Activated CD8-positive, alpha-beta T cell treated with anti-CD3 and anti-CD28 coated beads, Interleukin-2, amount 10 ng/mL, durations not matched to agents 7 days and 5 days (primary cell): ENCODE data around the gene RETREG3. TPM values are rescaled to one million over a fixed set of nuclear protein-coding genes. Genes with fewer than 3 reads are reported as not detected.

Source experiments
- ATAC-seq: fragments of 150-1000 bp; cut with Tn5 transposase; one replicate; pipeline ENCODE4 v1.10.0; 2021; ENCODE audit warnings: moderate library complexity
- CTCF ChIA-PET: fragments of 350-600 bp; sonication (Branson Sonifier 250); formaldehyde crosslinking; loops from one replicate; lab custom pipeline; 2021; ENCODE audit warnings: antibody characterized with exemption; lab: Charles Lee
- POLR2A ChIA-PET: fragments of 350-600 bp; sonication (Branson Sonifier 250); formaldehyde crosslinking; loops from one replicate; lab custom pipeline; 2021; ENCODE audit warnings: antibody characterized with exemption; lab: Charles Lee
- DNase-seq: peaks from one replicate; pipeline ENCODE4 v3.0.0-alpha.2; 2020
- H3K27ac Mint-ChIP-seq: one replicate; pipeline ENCODE4 v1.8.0; 2021; ENCODE audit warnings: mild to moderate bottlenecking, mixed read lengths
- H3K27me3 Mint-ChIP-seq: one replicate; pipeline ENCODE4 v1.8.0; 2021; ENCODE audit warnings: low read depth, mixed read lengths
- H3K36me3 Mint-ChIP-seq: one replicate; pipeline ENCODE4 v1.8.0; 2021; ENCODE audit warnings: low read depth, mixed read lengths
- H3K4me1 Mint-ChIP-seq: one replicate; pipeline ENCODE4 v1.8.0; 2021; ENCODE audit warnings: low read depth, mixed read lengths
- H3K4me3 Mint-ChIP-seq: one replicate; pipeline ENCODE4 v1.8.0; 2021; ENCODE audit warnings: mild to moderate bottlenecking, mixed read lengths
- H3K9me3 Mint-ChIP-seq: one replicate; pipeline ENCODE4 v1.8.0; 2022; ENCODE audit warnings: mixed read lengths; ENCODE audit not compliant: insufficient read depth
- total RNA-seq, 2 experiments: library from RNA; stranded (reverse); gene quantifications; one replicate each; pipeline ENCODE4 v1.2.3, GENCODE V29; 2021

RETREG3 gene
- total RNA-seq, 2 experiments from 2014 or later: 53.6 to 54.7 TPM

GRCh38 chr17:42584880-42585279 is 24.3 kb downstream of the RETREG3 start:
- Mint-ChIP-seq H3K27ac (no peak overlapping the region), H3K9me3 (no peaks in the 10 kb centered on the region), H3K4me3 (no peak overlapping the region), H3K36me3 (peaks cover 63% of the 10 kb centered on the region), H3K4me1 (peaks cover 1% of the 10 kb centered on the region), H3K27me3 (no peaks in the 10 kb centered on the region)
- DNase-seq: no peak
- ATAC-seq: no peak
- ChIA-PET POLR2A (no interaction called here), CTCF (no interaction called here)

- ChIA-PET POLR2A (interaction anchor here (1.4 kb wide), 1 partner anchor 10 kb away, joined by 3 read pairs; no protein-coding TSS in a partner anchor), CTCF (interaction anchor here (1.0 kb wide), 1 partner anchor 24 kb away, joined by 3 read pairs; no protein-coding TSS in a partner anchor)
- Mint-ChIP-seq H3K27me3 (no peaks in the 10 kb centered on the region), H3K27ac (no peak overlapping the region), H3K4me1 (peaks cover 16% of the 10 kb centered on the region), H3K9me3 (no peaks in the 10 kb centered on the region), H3K36me3 (peaks cover 65% of the 10 kb centered on the region), H3K4me3 (no peak overlapping the region)
- ATAC-seq (no peak), DNase-seq (no peak)
These were observed 27.4 kb downstream of the RETREG3 start for GRCh38 chr17:42581744-42582270.

GRCh38 chr17:42579794-42580551 is 29.2 kb downstream of the RETREG3 start:
- POLR2A ChIA-PET: interaction anchor here (0.7 to 3.5 kb wide), 2 partner anchors 29 to 784 kb away, joined by 4 to 17 read pairs; partner anchors contain the start of genes RETREG3 and TUBG1

GRCh38 chr17:42578282-42578869 is 30.8 kb downstream of the RETREG3 start:
- peak; percentile 54 for ATAC-seq
- H3K9me3 Mint-ChIP-seq: no peaks in the 10 kb centered on the region
- peaks cover 65% of the 10 kb centered on the region for H3K36me3 Mint-ChIP-seq
- peak overlapping the region; percentile 98 for H3K4me3 Mint-ChIP-seq
- peak; percentile 84 for DNase-seq
- H3K4me1 Mint-ChIP-seq: peaks cover 43% of the 10 kb centered on the region
- ChIA-PET CTCF (interaction anchor here (0.7 to 5.1 kb wide), 60 partner anchors 8 to 419 kb away, joined by 3 to 113 read pairs (median 6); partner anchors contain the start of genes BECN1, CCR10, CNTNAP1 and MLX), POLR2A (interaction anchor here (0.6 to 3.9 kb wide), 11 partner anchors 10 to 790 kb away, joined by 3 to 47 read pairs (median 7); partner anchors contain the start of genes BECN1, MLX, RETREG3 and TUBG1)
- peak overlapping the region; percentile 96 for H3K27ac Mint-ChIP-seq
- no peaks in the 10 kb centered on the region for H3K27me3 Mint-ChIP-seq

More at GRCh38 chr17:42579794-42580551, 29.2 kb downstream of the RETREG3 start:
- DNase-seq (no peak), ATAC-seq (no peak)
- H3K27me3 Mint-ChIP-seq: no peaks in the 10 kb centered on the region
- CTCF ChIA-PET: interaction anchor here (1.0 to 5.1 kb wide), 9 partner anchors 12 to 184 kb away, joined by 3 to 83 read pairs (median 4); partner anchors contain the start of genes CCR10, CNTNAP1, PLEKHH3 and RETREG3
- H3K36me3 Mint-ChIP-seq: peaks cover 64% of the 10 kb centered on the region
- H3K4me3 Mint-ChIP-seq: no peak overlapping the region
- H3K9me3 Mint-ChIP-seq: no peaks in the 10 kb centered on the region
- H3K27ac Mint-ChIP-seq: peak overlapping the region; percentile 56
- peaks cover 32% of the 10 kb centered on the region for H3K4me1 Mint-ChIP-seq

DNA sequence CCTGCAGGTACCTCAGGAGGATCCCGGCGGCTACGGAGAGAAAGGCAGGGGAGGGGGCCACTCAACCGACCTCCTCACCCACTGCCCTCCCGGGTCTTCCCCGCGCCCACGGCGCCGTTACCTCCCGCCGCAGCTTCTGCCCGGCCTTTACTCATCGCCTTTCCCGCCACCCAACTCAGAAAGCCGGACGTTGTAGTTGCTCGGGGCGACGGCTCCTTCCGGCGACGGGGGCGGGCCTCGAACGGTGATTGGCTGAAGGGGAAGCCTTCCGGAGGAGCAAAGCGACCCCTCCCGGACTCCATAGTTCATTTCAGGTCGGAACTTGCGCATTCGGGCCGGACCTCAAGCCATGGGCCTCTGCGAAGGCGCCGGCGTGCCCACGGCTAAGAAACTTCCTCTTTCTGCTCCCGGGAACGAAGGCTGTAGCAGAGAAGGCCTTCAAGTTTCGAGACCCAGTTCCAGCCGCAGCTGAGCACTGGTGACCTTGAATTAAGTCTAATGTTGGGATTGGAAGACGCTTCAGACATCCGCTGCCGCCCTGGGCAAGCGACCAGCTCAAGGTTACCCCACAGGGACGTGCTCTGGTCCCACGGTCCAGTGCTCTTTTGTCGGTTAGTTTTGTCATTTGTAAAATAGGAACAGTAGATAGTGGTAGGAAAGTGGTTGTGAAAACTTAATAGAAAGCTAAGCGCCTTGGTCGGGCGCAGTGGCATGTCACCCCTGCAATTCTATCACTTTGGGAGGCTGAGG is 31.5 kb downstream of the RETREG3 start, which contains the start of gene PSMC3IP:
Gene PSMC3IP, minus strand, starts transcription at position 198 of the 750 bp plus-strand sequence. Its CDS starts 43 bp downstream, at position 155.
- Mint-ChIP-seq H3K4me1 (peaks cover 49% of the 10 kb centered on the region), H3K27me3 (no peaks in the 10 kb centered on the region), H3K9me3 (no peaks in the 10 kb centered on the region), H3K36me3 (peaks cover 66% of the 10 kb centered on the region), H3K4me3 (peak within 1 kb of the TSS; percentile 98), H3K27ac (peak within 1 kb of the TSS; percentile 96)
- CTCF ChIA-PET: interaction anchor here (0.6 to 5.1 kb wide), 58 partner anchors 7 to 420 kb away, joined by 3 to 113 read pairs (median 7); partner anchors contain the start of genes BECN1, CCR10, CNTNAP1 and MLX
- DNase-seq (peak; percentile 97), ATAC-seq (peak; percentile 91)
- POLR2A ChIA-PET: interaction anchor here (0.6 to 3.9 kb wide), 14 partner anchors 9 to 791 kb away, joined by 3 to 47 read pairs (median 6); partner anchors contain the start of genes BECN1, DHX58, MLX and RETREG3

DNA sequence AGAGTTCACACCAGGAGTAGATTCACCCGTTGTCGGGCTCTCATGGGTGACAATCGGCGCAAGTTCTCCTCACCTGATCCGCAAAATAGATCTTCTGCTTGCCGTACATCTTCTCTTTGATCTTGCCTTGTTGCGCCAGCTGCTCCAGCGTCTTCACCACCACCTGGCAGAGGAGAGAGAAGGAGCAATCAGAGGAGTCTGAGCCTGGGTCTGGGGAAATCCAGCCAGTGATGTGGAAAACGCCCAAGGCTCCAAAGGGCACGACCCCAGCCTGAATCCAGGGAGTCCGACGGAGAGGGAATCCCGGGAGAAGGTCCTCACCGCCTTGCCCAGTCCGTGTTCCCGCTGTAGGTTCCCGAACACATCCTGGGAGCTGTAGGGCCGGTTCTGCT is 32.0 kb downstream of the RETREG3 start:
- peak; percentile 17 for ATAC-seq
- no peaks in the 10 kb centered on the region for H3K27me3 Mint-ChIP-seq

DNA sequence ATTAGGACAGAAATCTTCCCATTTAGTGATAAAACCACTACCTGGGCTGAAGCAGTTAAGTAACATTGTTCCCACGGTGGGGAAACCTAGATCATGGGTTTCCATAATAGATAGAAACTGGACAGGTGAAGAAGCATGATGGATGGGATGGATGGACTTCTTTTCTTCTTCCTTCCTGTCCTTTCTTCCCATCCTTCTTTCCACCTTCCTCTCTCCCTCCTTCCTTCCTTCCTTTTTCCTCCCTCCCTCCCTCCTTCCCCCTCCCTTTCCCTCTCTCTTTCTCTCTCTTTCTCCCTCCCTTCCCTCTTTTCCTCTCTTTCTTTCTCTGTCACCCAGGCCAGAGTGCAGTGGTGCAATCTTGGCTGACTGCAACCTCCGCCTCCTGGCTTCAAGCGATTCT is 34.7 kb downstream of the RETREG3 start:
- Mint-ChIP-seq H3K9me3 (no peaks in the 10 kb centered on the region), H3K4me1 (peaks cover 62% of the 10 kb centered on the region), H3K27ac (no peak overlapping the region), H3K27me3 (no peaks in the 10 kb centered on the region), H3K4me3 (no peak overlapping the region), H3K36me3 (peaks cover 75% of the 10 kb centered on the region)
- DNase-seq: no peak
- ChIA-PET POLR2A (interaction anchor here (0.8 kb wide), 1 partner anchor 20 kb away, joined by 3 read pairs; no protein-coding TSS in a partner anchor), CTCF (interaction anchor here (1.9 to 4.5 kb wide), 2 partner anchors 107 to 187 kb away, joined by 5 to 113 read pairs; partner anchors contain the start of gene RAMP2)
- no peak for ATAC-seq

More for the DNA sequence above, 32.0 kb downstream of the RETREG3 start:
- Mint-ChIP-seq H3K36me3 (peaks cover 68% of the 10 kb centered on the region), H3K4me3 (peak overlapping the region; percentile 98), H3K27ac (peak overlapping the region; percentile 84), H3K9me3 (no peaks in the 10 kb centered on the region), H3K4me1 (peaks cover 50% of the 10 kb centered on the region)
- no peak for DNase-seq
- CTCF ChIA-PET: interaction anchor here (0.6 to 5.1 kb wide), 24 partner anchors 11 to 420 kb away, joined by 3 to 113 read pairs (median 12); partner anchors contain the start of genes BECN1, CCR10, MLX and NAGLU
- POLR2A ChIA-PET: interaction anchor here (0.8 to 3.9 kb wide), 10 partner anchors 9 to 465 kb away, joined by 3 to 47 read pairs (median 8); partner anchors contain the start of genes COASY, DHX58, MLX and RETREG3

DNA sequence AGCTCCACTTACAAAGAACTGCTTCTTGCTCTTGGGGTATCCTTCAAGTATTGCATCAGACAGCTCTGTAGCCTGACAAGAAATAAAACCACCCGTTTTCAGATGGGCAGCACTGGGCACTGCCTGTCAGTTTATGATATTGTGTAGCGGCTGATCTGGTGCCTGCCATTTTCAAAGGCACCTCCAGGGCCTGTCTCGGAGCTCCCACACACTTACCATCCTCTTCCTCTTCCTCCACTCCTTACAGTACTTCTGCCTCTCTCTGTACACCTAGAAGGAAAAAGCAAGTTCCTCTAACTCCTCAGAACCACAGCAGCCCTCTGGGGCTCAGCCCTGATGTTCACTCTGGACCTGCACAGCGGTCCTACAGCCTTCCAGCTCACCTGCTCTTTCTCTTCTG is 36.1 kb downstream of the RETREG3 start:
- no peaks in the 10 kb centered on the region for H3K9me3 Mint-ChIP-seq
- POLR2A ChIA-PET: no interaction called here
- peaks cover 65% of the 10 kb centered on the region for H3K4me1 Mint-ChIP-seq
- DNase-seq (no peak), ATAC-seq (no peak)
- peaks cover 82% of the 10 kb centered on the region for H3K36me3 Mint-ChIP-seq
- CTCF ChIA-PET: no interaction called here
- H3K4me3 Mint-ChIP-seq: no peak overlapping the region
- H3K27ac Mint-ChIP-seq: peak overlapping the region; percentile 53
- no peaks in the 10 kb centered on the region for H3K27me3 Mint-ChIP-seq

DNA sequence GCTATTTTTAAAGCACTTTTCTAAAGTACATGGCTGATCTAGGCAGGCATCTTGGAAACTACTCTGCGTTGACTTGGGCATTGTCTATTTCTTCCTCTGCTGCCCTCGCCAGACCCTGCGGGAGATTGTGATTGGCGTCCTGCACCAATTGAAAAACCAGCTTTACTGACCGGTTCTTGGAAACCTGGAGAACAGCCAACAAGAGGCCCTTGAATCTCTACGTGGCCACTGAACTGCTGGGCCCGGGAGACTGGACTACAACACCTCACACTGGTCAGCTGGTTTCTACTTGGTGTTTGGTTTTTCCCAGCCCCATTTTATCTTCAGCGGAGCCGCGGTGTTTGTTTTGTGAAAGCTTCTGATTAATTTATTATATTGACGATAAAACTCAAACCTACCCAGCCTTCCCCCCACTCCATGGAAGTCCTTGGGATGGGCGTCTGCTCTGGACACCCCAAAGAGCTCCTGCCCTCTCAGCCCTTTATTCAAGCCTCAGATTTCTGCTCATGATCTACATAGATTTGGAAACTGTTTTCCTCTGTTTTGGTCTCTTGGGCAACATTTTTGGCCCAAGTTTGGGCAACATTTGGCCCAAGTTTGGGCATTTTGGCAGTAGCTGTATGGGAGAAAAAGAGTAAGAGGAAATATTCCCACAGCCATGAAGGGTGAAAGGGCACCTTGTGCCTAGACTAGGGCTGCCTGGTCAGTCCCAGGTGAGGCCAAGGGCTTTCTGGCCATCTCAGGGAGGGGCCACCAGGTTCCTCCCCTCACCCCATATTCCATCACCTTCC is 37.5 kb downstream of the RETREG3 start:
- POLR2A ChIA-PET: interaction anchor here (0.7 to 1.3 kb wide), 2 partner anchors 30 to 253 kb away, joined by 3 read pairs; no protein-coding TSS in a partner anchor
- peaks cover 80% of the 10 kb centered on the region for H3K36me3 Mint-ChIP-seq
- no peaks in the 10 kb centered on the region for H3K9me3 Mint-ChIP-seq
- ATAC-seq (no peak), DNase-seq (no peak)
- peaks cover 69% of the 10 kb centered on the region for H3K4me1 Mint-ChIP-seq
- CTCF ChIA-PET: interaction anchor here (1.0 kb wide), 1 partner anchor 44 kb away, joined by 3 read pairs; no protein-coding TSS in a partner anchor
- H3K4me3 Mint-ChIP-seq: no peak overlapping the region
- H3K27me3 Mint-ChIP-seq: no peaks in the 10 kb centered on the region
- no peak overlapping the region for H3K27ac Mint-ChIP-seq
